Activated naive CD4-positive, alpha-beta T cell treated with anti-CD3 and anti-CD28 coated beads for 36 hours (primary cell): Measurements from ENCODE around the gene ASS1. TPM values are rescaled to one million over a fixed set of nuclear protein-coding genes. Genes with fewer than 3 reads are reported as not detected.
"Not testable (repeated sequence)": the region's sequence is repeated elsewhere in the genome, so short reads cannot be mapped to it uniquely, and the experiment has no call there.

Source experiments
- CTCF ChIA-PET: fragments of 350-600 bp; sonication (Branson Sonifier 250); formaldehyde crosslinking; loops from one replicate; lab custom pipeline; 2021; ENCODE audit warnings: antibody characterized with exemption; lab: Charles Lee
- DNase-seq: peaks from one replicate; pipeline ENCODE4 v3.0.0-alpha.2; 2020
- H3K27ac Mint-ChIP-seq: one replicate; pipeline ENCODE4 v1.8.0; 2021; ENCODE audit warnings: mild to moderate bottlenecking, mixed read lengths
- H3K27me3 Mint-ChIP-seq: one replicate; pipeline ENCODE4 v1.8.0; 2021; ENCODE audit warnings: low read depth, mixed read lengths
- H3K36me3 Mint-ChIP-seq: one replicate; pipeline ENCODE4 v1.8.0; 2021; ENCODE audit warnings: low read depth, mixed read lengths
- H3K4me1 Mint-ChIP-seq: one replicate; pipeline ENCODE4 v1.8.0; 2021; ENCODE audit warnings: low read depth, mixed read lengths
- H3K4me3 Mint-ChIP-seq: one replicate; pipeline ENCODE4 v1.8.0; 2021; ENCODE audit warnings: mild to moderate bottlenecking, moderate library complexity, mixed read lengths
- H3K9me3 Mint-ChIP-seq: one replicate; pipeline ENCODE4 v1.8.0; 2021; ENCODE audit warnings: mixed read lengths
- intact Hi-C: fragments of 100-400 bp; cut with micrococcal nuclease; formaldehyde crosslinking; loops from one replicate; pipeline ENCODE4 v1.15.1; 2023
- total RNA-seq, 2 experiments: library from RNA; stranded (reverse); gene quantifications; one replicate each; pipeline ENCODE4 v1.2.3, GENCODE V29; 2021

ASS1 gene
- total RNA-seq, 2 experiments from 2014 or later, result 12.4 to 14.3 TPM

DNA sequence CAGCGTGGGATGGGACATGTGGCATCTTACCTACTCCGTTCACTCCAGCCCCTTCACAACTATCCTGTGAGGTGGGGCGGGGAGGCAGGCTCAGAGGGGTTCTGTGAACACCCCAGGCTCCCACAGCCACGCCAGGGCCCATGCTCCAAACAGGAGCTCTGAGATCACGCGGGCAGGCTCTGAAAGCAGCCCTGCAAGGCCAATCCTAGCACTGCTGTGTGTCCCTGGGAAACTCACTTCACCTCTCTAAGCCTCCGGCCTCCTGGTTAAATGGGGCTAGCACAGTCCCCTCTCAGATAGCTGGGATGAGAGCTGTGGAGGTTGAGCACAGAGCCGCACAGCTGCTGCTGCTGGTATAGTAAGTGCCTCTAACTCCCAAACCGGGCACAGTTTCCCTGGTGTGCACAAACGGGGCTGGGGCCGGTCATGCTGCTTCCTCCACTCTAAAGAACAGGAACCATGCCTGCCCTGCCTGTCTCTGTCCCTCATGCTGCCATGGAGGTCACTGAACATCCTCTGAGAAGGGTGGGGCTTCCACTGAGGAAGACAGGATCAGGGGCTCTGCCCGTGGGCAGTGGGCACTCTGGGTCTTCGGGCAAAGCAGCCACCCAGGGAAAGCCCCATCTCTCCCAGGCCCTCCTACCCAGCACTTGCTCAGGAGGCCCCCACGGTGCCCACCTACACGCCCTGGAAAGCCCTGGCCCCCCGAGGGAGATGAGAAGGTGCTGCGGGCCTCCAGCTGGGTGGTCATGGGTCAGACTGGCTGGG, 13.0 kb upstream of the ASS1 start:
- Mint-ChIP-seq H3K36me3 (no peaks in the 10 kb centered on the region), H3K27ac (no peak overlapping the region), H3K9me3 (no peaks in the 10 kb centered on the region), H3K27me3 (peaks cover 21% of the 10 kb centered on the region), H3K4me1 (peaks cover 3% of the 10 kb centered on the region), H3K4me3 (no peak overlapping the region)
- intact Hi-C loops, result no loop called here
- CTCF ChIA-PET, result interaction anchor here (1.0 kb wide), 1 partner anchor 8 kb away, joined by 3 read pairs; no protein-coding TSS in a partner anchor
- DNase-seq, result no peak

DNA sequence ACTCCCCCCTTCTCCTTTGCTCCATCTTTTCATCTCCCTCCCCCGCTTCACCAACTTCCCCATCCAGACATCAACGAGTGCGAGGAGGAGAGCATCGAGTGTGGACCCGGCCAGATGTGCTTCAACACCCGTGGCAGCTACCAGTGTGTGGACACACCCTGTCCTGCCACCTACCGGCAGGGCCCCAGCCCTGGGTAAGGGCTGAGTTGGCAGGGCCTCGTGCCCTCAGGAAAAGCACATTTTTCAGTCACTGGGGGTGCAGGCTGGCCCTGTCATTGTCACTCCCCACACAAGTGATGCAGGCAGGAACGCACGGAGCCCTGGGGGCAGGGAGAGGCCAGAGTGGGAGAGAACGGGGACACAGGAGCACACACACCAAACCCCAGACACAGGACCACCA, 12.4 kb upstream of the ASS1 start:
- Mint-ChIP-seq H3K4me3 (no peak overlapping the region), H3K27me3 (peaks cover 19% of the 10 kb centered on the region)
- CTCF ChIA-PET, result interaction anchor here (1.0 kb wide), 1 partner anchor 9 kb away, joined by 3 read pairs; no protein-coding TSS in a partner anchor

GRCh38 chr9:130432796-130433167, 12.0 kb upstream of the ASS1 start:
- intact Hi-C loops, result no loop called here
- DNase-seq, result no peak
- no peak overlapping the region for H3K27ac Mint-ChIP-seq
- CTCF ChIA-PET, result interaction anchor here (0.6 to 1.0 kb wide), 2 partner anchors 9 to 177 kb away, joined by 3 read pairs; no protein-coding TSS in a partner anchor
- no peak overlapping the region for H3K4me3 Mint-ChIP-seq
- H3K36me3 Mint-ChIP-seq, result no peaks in the 10 kb centered on the region
- H3K27me3 Mint-ChIP-seq, result peaks cover 19% of the 10 kb centered on the region
- H3K9me3 Mint-ChIP-seq, result no peaks in the 10 kb centered on the region
- H3K4me1 Mint-ChIP-seq, result peaks cover 3% of the 10 kb centered on the region

More for the DNA sequence above, 12.4 kb upstream of the ASS1 start:
- no peaks in the 10 kb centered on the region for H3K36me3 Mint-ChIP-seq
- no peak overlapping the region for H3K27ac Mint-ChIP-seq
- H3K9me3 Mint-ChIP-seq, result no peaks in the 10 kb centered on the region
- peaks cover 3% of the 10 kb centered on the region for H3K4me1 Mint-ChIP-seq
- DNase-seq, result no peak
- intact Hi-C loops, result no loop called here

- no peak overlapping the region for H3K4me3 Mint-ChIP-seq
- CTCF ChIA-PET, result interaction anchor here (0.6 kb wide), 1 partner anchor 178 kb away, joined by 3 read pairs; no protein-coding TSS in a partner anchor
- peak; percentile 32 for DNase-seq
- no peak overlapping the region for H3K27ac Mint-ChIP-seq
- intact Hi-C loops, result no loop called here
- peaks cover 3% of the 10 kb centered on the region for H3K4me1 Mint-ChIP-seq
- peaks cover 22% of the 10 kb centered on the region for H3K27me3 Mint-ChIP-seq
- no peaks in the 10 kb centered on the region for H3K9me3 Mint-ChIP-seq
- H3K36me3 Mint-ChIP-seq, result no peaks in the 10 kb centered on the region
These were observed 11.4 kb upstream of the ASS1 start for GRCh38 chr9:130433168-130433946.

GRCh38 chr9:130433947-130434262, 10.9 kb upstream of the ASS1 start:
- no peak for DNase-seq
- Mint-ChIP-seq H3K4me1 (peaks cover 3% of the 10 kb centered on the region), H3K27me3 (peaks cover 22% of the 10 kb centered on the region), H3K4me3 (no peak overlapping the region), H3K27ac (no peak overlapping the region), H3K9me3 (no peaks in the 10 kb centered on the region), H3K36me3 (no peaks in the 10 kb centered on the region)
- CTCF ChIA-PET, result no interaction called here
- intact Hi-C loops, result no loop called here

DNA sequence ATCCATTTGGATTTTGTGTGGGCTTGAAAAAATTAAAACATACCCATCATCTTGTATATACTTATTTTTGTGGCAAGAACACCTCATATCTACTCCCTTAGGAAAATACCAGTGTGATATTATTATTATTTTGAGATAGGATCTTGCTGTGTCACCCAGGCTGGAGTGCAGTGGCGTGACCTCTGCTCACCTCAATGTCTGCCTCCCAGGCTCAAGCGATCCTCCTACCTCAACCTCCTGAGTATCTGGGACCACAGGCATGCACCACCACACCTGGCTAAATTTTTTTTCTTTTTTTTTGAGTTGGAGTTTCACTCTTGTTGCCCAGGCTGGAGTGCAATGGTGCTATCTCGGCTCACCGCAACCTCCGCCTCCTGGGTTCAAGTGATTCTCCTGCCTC, 10.1 kb upstream of the ASS1 start:
- H3K9me3 Mint-ChIP-seq, H3K27ac Mint-ChIP-seq, H3K4me1 Mint-ChIP-seq, H3K4me3 Mint-ChIP-seq, intact Hi-C loops, H3K36me3 Mint-ChIP-seq, DNase-seq: not testable (repeated sequence)
- CTCF ChIA-PET, result interaction anchor here (0.7 kb wide), 1 partner anchor 13 kb away, joined by 3 read pairs; no protein-coding TSS in a partner anchor
- peaks cover 24% of the 10 kb centered on the region for H3K27me3 Mint-ChIP-seq

- no peak overlapping the region for H3K27ac Mint-ChIP-seq
- intact Hi-C loops, result no loop called here
- H3K36me3 Mint-ChIP-seq, result peaks cover 2% of the 10 kb centered on the region
- peaks cover 23% of the 10 kb centered on the region for H3K27me3 Mint-ChIP-seq
- H3K4me3 Mint-ChIP-seq, result no peak overlapping the region
- CTCF ChIA-PET, result no interaction called here
- peaks cover 12% of the 10 kb centered on the region for H3K9me3 Mint-ChIP-seq
- no peak for DNase-seq
- H3K4me1 Mint-ChIP-seq, result peaks cover 3% of the 10 kb centered on the region
These were observed 7.6 kb upstream of the ASS1 start for GRCh38 chr9:130437011-130437789.

- H3K27ac Mint-ChIP-seq, result no peak overlapping the region
- peaks cover 2% of the 10 kb centered on the region for H3K36me3 Mint-ChIP-seq
- CTCF ChIA-PET, result no interaction called here
- peaks cover 12% of the 10 kb centered on the region for H3K9me3 Mint-ChIP-seq
- intact Hi-C loops, result no loop called here
- peaks cover under 1% of the 10 kb centered on the region for H3K4me1 Mint-ChIP-seq
- H3K27me3 Mint-ChIP-seq, result peaks cover 18% of the 10 kb centered on the region
- H3K4me3 Mint-ChIP-seq, result no peak overlapping the region
- no peak for DNase-seq
These were observed 6.3 kb upstream of the ASS1 start for GRCh38 chr9:130438382-130438981.

- H3K36me3 Mint-ChIP-seq, result peaks cover 2% of the 10 kb centered on the region
- CTCF ChIA-PET, result no interaction called here
- peaks cover 12% of the 10 kb centered on the region for H3K9me3 Mint-ChIP-seq
- intact Hi-C loops, result no loop called here
- no peak for DNase-seq
- peaks cover 26% of the 10 kb centered on the region for H3K27me3 Mint-ChIP-seq
- H3K4me1 Mint-ChIP-seq, result peaks cover 5% of the 10 kb centered on the region
- no peak overlapping the region for H3K27ac Mint-ChIP-seq
- H3K4me3 Mint-ChIP-seq, result no peak overlapping the region
These were observed 3.7 kb upstream of the ASS1 start for GRCh38 chr9:130441031-130441430.

- CTCF ChIA-PET, result no interaction called here
- H3K4me3 Mint-ChIP-seq, result no peak overlapping the region
These were observed 1.9 kb upstream of the ASS1 start for GRCh38 chr9:130442746-130443455.

DNA sequence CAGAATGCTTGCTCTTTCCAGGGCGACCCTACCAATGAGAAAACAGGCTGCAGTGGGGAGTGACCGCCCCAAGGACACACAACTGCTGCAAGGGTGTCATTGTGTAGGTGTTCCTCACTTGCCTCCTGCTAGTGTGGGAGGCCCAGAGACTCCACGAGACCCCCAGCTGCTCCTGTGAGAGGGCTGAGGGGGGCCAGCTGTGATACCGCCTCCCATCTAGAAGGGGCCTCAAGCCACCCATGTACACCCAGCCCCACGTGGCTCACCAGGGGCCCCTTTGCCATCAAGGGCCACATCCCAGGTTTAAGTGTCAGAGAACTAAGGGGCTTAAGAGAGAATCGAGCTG, 1.3 kb upstream of the ASS1 start:
- Mint-ChIP-seq H3K4me3 (peak overlapping the region; percentile 24), H3K27ac (no peak overlapping the region), H3K36me3 (peaks cover 2% of the 10 kb centered on the region), H3K9me3 (peaks cover 12% of the 10 kb centered on the region), H3K27me3 (peaks cover 27% of the 10 kb centered on the region), H3K4me1 (peaks cover 13% of the 10 kb centered on the region)
- CTCF ChIA-PET, result no interaction called here
- intact Hi-C loops, result no loop called here
- no peak for DNase-seq

More at GRCh38 chr9:130442746-130443455, 1.9 kb upstream of the ASS1 start:
- no peak overlapping the region for H3K27ac Mint-ChIP-seq
- H3K4me1 Mint-ChIP-seq, result peaks cover 9% of the 10 kb centered on the region
- no peak for DNase-seq
- H3K36me3 Mint-ChIP-seq, result peaks cover 2% of the 10 kb centered on the region
- peaks cover 28% of the 10 kb centered on the region for H3K27me3 Mint-ChIP-seq
- intact Hi-C loops, result no loop called here
- H3K9me3 Mint-ChIP-seq, result peaks cover 12% of the 10 kb centered on the region
